IMR-90 (cell line): ENCODE results near the gene ST3GAL4. TPM values are rescaled to one million over a fixed set of nuclear protein-coding genes. Genes with fewer than 3 reads are reported as not detected.

Experiments
- ATAC-seq: fragments of 200-7000 bp; cut with Tn5 transposase; 2 replicates; pipeline ENCODE4 v1.9.1; 2020; ENCODE audit warnings: low read depth, mild to moderate bottlenecking, moderate library complexity
- BruUV-seq: library from RNA; stranded (reverse); fragments of 400-500 nt; replicated peaks from 2 replicates; lab custom pipeline; 2021; lab: Mats Ljungman, UMichigan
- CTCF ChIA-PET: fragments of 300-600 bp; formaldehyde crosslinking; extraction: SDS; loops from one replicate; lab custom pipeline; 2021; ENCODE audit warnings: antibody characterized with exemption; lab: Yijun Ruan, JAX
- POLR2A ChIA-PET: fragments of 300-600 bp; sonication (Branson Sonifier 250); formaldehyde crosslinking; loops from one replicate; lab custom pipeline; 2022; ENCODE audit warnings: antibody characterized with exemption; ENCODE audit not compliant: unreplicated experiment; lab: Charles Lee
- DNase-seq: peaks from one replicate; pipeline ENCODE4 v3.0.0; 2013
- H2AFZ ChIP-seq: replicated peaks from 2 replicates; pipeline ENCODE3; 2013; ENCODE audit warnings: low read length, mild to moderate bottlenecking; ENCODE audit not compliant: poor library complexity
- H2AK5ac ChIP-seq: 2 replicates; pipeline ENCODE4 v1.6.1; 2013; ENCODE audit warnings: low read depth, low read length, inconsistent platforms
- H2AK9ac ChIP-seq: replicated peaks from 2 replicates; pipeline ENCODE3; 2013; ENCODE audit warnings: mild to moderate bottlenecking, low read depth, low read length, moderate library complexity; ENCODE audit not compliant: poor library complexity
- H2BK120ac ChIP-seq: 2 replicates; pipeline ENCODE4 v1.6.1; 2013; ENCODE audit warnings: low read depth, low read length, inconsistent platforms
- H2BK15ac ChIP-seq: 3 replicates; pipeline ENCODE4 v1.6.1; 2013; ENCODE audit warnings: low read depth, low read length, inconsistent platforms
- H2BK20ac ChIP-seq: 2 replicates; pipeline ENCODE4 v1.6.1; 2013; ENCODE audit warnings: low read depth, mild to moderate bottlenecking, inconsistent platforms, low read length, moderate library complexity
- H2BK5ac ChIP-seq: 2 replicates; pipeline ENCODE4 v1.6.1; 2013; ENCODE audit warnings: mild to moderate bottlenecking, low read depth, low read length, inconsistent platforms; ENCODE audit not compliant: poor library complexity, severe bottlenecking
- H3K14ac ChIP-seq: replicated peaks from 2 replicates; pipeline ENCODE4 v1.6.1; 2013; ENCODE audit warnings: low read depth, low read length, inconsistent platforms
- H3K18ac ChIP-seq: 2 replicates; pipeline ENCODE4 v1.6.1; 2013; ENCODE audit warnings: low read depth, low read length, control low read depth
- H3K23ac ChIP-seq: 2 replicates; pipeline ENCODE4 v1.6.1; 2013; ENCODE audit warnings: low read depth, low read length, inconsistent platforms
- H3K27ac ChIP-seq: 2 replicates; pipeline ENCODE4 v1.5.1; 2013; ENCODE audit warnings: mild to moderate bottlenecking, control low read depth, low read length; ENCODE audit not compliant: insufficient read depth
- H3K27me3 ChIP-seq: 2 replicates; pipeline ENCODE4 v1.6.1; 2013; ENCODE audit warnings: low read length; ENCODE audit not compliant: control insufficient read depth, insufficient read depth
- H3K36me3 ChIP-seq: 2 replicates; pipeline ENCODE4 v1.6.1; 2013; ENCODE audit warnings: low read length, mixed read lengths; ENCODE audit not compliant: control insufficient read depth, insufficient read depth
- H3K4ac ChIP-seq: 2 replicates; pipeline ENCODE4 v1.6.1; 2013; ENCODE audit warnings: low read depth, low read length, inconsistent platforms
- H3K4me1 ChIP-seq: 2 replicates; pipeline ENCODE4 v1.6.1; 2013; ENCODE audit warnings: low read length, mixed read lengths; ENCODE audit not compliant: control insufficient read depth, insufficient read depth
- H3K4me2 ChIP-seq: 2 replicates; pipeline ENCODE4 v1.6.1; 2013; ENCODE audit warnings: low read depth, mild to moderate bottlenecking, control low read depth, low read length, moderate library complexity
- H3K4me3 ChIP-seq: 2 replicates; pipeline ENCODE4 v1.5.1; 2013; ENCODE audit warnings: low read depth, mild to moderate bottlenecking, control low read depth, low read length, moderate library complexity; ENCODE audit not compliant: insufficient read depth
- H3K56ac ChIP-seq: 2 replicates; pipeline ENCODE4 v1.6.1; 2013; ENCODE audit warnings: low read length, inconsistent platforms; ENCODE audit not compliant: insufficient read depth; ENCODE audit errors: extremely low read depth
- H3K79me1 ChIP-seq, 2 experiments: 2 replicates each; pipeline ENCODE4 v1.6.1; 2013; ENCODE audit warnings: low read length in 2 of 2, inconsistent platforms in 1 of 2, low read depth in 1 of 2
- H3K9ac ChIP-seq: 2 replicates; pipeline ENCODE4 v1.6.1; 2013; ENCODE audit warnings: low read depth, low read length, control low read depth
- H3K9me1 ChIP-seq: 2 replicates; pipeline ENCODE4 v1.6.1; 2013; ENCODE audit warnings: low read length, inconsistent platforms; ENCODE audit not compliant: insufficient read depth
- H3K9me3 ChIP-seq: 2 replicates; pipeline ENCODE4 v1.6.1; 2013; ENCODE audit warnings: low read length; ENCODE audit not compliant: control insufficient read depth, insufficient read depth
- H4K20me1 ChIP-seq: 2 replicates; pipeline ENCODE4 v1.6.1; 2013; ENCODE audit warnings: low read length, inconsistent platforms; ENCODE audit not compliant: insufficient read depth
- H4K5ac ChIP-seq: 2 replicates; pipeline ENCODE4 v1.6.1; 2013; ENCODE audit warnings: mild to moderate bottlenecking, low read depth, low read length, control low read depth
- H4K8ac ChIP-seq, 2 experiments: 2 replicates each; pipeline ENCODE4 v1.6.1; 2013; ENCODE audit warnings: low read depth in 2 of 2, low read length in 2 of 2, control low read depth in 1 of 2, inconsistent platforms in 1 of 2
- H4K91ac ChIP-seq: 2 replicates; pipeline ENCODE4 v1.6.1; 2013; ENCODE audit warnings: low read depth, low read length, inconsistent platforms; ENCODE audit not compliant: insufficient read depth
- BHLHE40 ChIP-seq: fragments of 150-350 bp; IDR thresholded peaks from 2 replicates; pipeline ENCODE4 v1.6.1; 2016; ENCODE audit warnings: mild to moderate bottlenecking, low read depth, low read length
- CHD1 ChIP-seq: IDR thresholded peaks from 2 replicates; pipeline ENCODE4 v1.6.1; 2012; ENCODE audit warnings: low read depth, low read length, improper control_type of control experiment
- FOS ChIP-seq: fragments of 150-350 bp; IDR thresholded peaks from 2 replicates; pipeline ENCODE4 v1.6.1; 2016; ENCODE audit warnings: low read depth, low read length
- MAFK ChIP-seq: IDR thresholded peaks from 2 replicates; pipeline ENCODE4 v1.6.1; 2012; ENCODE audit warnings: low read depth, low read length, improper control_type of control experiment
- MAZ ChIP-seq: IDR thresholded peaks from 2 replicates; pipeline ENCODE4 v1.6.1; 2012; ENCODE audit warnings: low read depth, mild to moderate bottlenecking, low read length, improper control_type of control experiment, moderate library complexity, borderline replicate concordance
- MXI1 ChIP-seq: IDR thresholded peaks from 2 replicates; pipeline ENCODE4 v1.6.1; 2012; ENCODE audit warnings: low read depth, mild to moderate bottlenecking, low read length, moderate library complexity, borderline replicate concordance
- RCOR1 ChIP-seq: IDR thresholded peaks from 2 replicates; pipeline ENCODE4 v1.6.1; 2012; ENCODE audit warnings: mild to moderate bottlenecking, low read length, improper control_type of control experiment; ENCODE audit not compliant: insufficient replicate concordance
- WGBS, 2 experiments: methylation state at CpG; one replicate each; pipeline versions ENCODE4 v1.1.5 to v1.1.7; 2013; ENCODE audit warnings: missing lambda C conversion rate in 2 of 2; ENCODE audit not compliant: insufficient read length in 1 of 2; ENCODE audit errors: extremely low coverage in 2 of 2; 5-methylcytosine and 5-hydroxymethylcytosine counted together
- dilution Hi-C: fragments of 300-500 bp; cut with HindIII; formaldehyde crosslinking; loops from one replicate; pipeline ENCODE4 v1.14.3; 2018; ENCODE audit warnings: low sequenced_read_pairs; ENCODE audit not compliant: unreplicated experiment
- in situ Hi-C: fragments of 300-500 bp; cut with MboI; formaldehyde crosslinking; loops from 3 replicates; pipeline ENCODE4 v1.14.3; 2019; ENCODE audit warnings: low sequenced_read_pairs, inconsistent platforms, mixed read lengths
- intact Hi-C: fragments of 100-400 bp; cut with micrococcal nuclease; formaldehyde crosslinking; loops from 2 replicates; pipeline ENCODE4 v1.10.0; 2022
- polyA plus RNA-seq, 3 experiments: library from polyadenylated mRNA; depleted of rRNA; stranded (reverse); fragments of >200 nt; gene quantifications; 2 replicates each; pipeline ENCODE4 v1.2.3, GENCODE V29; 2012; ENCODE audit warnings: low replicate concordance in 1 of 3
- total RNA-seq: library from RNA; depleted of rRNA; stranded (reverse); fragments of >200 nt; gene quantifications from 2 replicates; pipeline ENCODE4 v1.2.3, GENCODE V29; 2012
- TF ChIP-seq, protein P1 (sequence below): conservative IDR thresholded peaks from 2 replicates; pipeline ENCODE4 v1.5.1; 2012; ENCODE audit warnings: mild to moderate bottlenecking, low read depth, low read length, improper control_type of control experiment
- TF ChIP-seq, protein P2 (sequence below): fragments of 150-350 bp; IDR thresholded peaks from 2 replicates; pipeline ENCODE4 v1.6.1; 2016; ENCODE audit warnings: low read depth, mild to moderate bottlenecking, low read length, moderate library complexity, borderline replicate concordance
- TF ChIP-seq, protein P3 (sequence below): fragments of 150-350 bp; IDR thresholded peaks from 2 replicates; pipeline ENCODE4 v1.6.1; 2017; ENCODE audit warnings: mild to moderate bottlenecking, antibody characterized with exemption, low read length, low read depth

The ST3GAL4 gene
- total and polyA plus RNA-seq, 2 of the 4 experiments (the other 2 are of a cell fraction): 17.0 to 19.7 TPM

DNA sequence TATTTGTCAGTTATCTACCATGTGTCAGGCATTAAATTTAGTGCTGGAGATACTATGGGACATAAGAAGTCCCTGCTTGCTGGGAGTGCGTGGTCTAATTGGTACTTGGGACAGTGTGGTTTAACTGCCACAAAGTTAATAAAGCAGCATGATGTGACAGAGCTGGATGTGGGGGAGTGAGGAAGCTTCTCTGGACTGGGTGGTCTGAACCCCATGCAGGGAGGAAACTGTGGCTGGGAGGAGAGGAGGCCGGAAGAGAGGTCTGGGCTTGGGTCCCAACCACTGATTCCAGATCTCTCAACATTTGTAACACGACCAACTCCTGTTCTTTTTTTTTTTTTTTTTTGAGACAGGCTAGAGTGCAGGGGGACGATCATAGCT, 37.1 kb downstream of the ST3GAL4 start:
- dilution Hi-C loops (no loop called here), in situ Hi-C loops (no loop called here), intact Hi-C loops (no loop called here)
- Histone ChIP-seq H2BK5ac (no peak overlapping the region), H2AFZ (no peak overlapping the region), H4K5ac (no peak overlapping the region), H2AK5ac (no peak overlapping the region), H3K9me1 (no peaks in the 10 kb centered on the region), H3K23ac (no peak overlapping the region), H3K36me3 (no peaks in the 10 kb centered on the region), H2BK120ac (no peak overlapping the region), H3K4ac (no peak overlapping the region), H2AK9ac (no peak overlapping the region), H2BK15ac (no peak overlapping the region), H4K8ac (no peak overlapping the region), H3K9ac (no peak overlapping the region), H3K27me3 (no peaks in the 10 kb centered on the region), H3K4me3 (no peak overlapping the region), H3K4me2 (no peak overlapping the region), H2BK20ac (no peak overlapping the region), H3K79me1 (peaks cover 3 to 13% of the 10 kb centered on the region in 2 experiments; a peak in 3 of 4 replicates), H4K20me1 (no peaks in the 10 kb centered on the region), H4K91ac (no peak overlapping the region), H3K56ac (no peak overlapping the region), H3K4me1 (peaks cover 5% of the 10 kb centered on the region; the same call in 1 of the 2 replicates), H3K9me3 (no peaks in the 10 kb centered on the region), H3K14ac (no peak overlapping the region), H3K18ac (no peak overlapping the region), H3K27ac (no peak overlapping the region)
- ChIA-PET POLR2A (no interaction called here), CTCF (no interaction called here)
- no CpG with 5 or more reads among the region's 4 CpGs for WGBS, 2 experiments
- TF ChIP-seq, protein P1, sequence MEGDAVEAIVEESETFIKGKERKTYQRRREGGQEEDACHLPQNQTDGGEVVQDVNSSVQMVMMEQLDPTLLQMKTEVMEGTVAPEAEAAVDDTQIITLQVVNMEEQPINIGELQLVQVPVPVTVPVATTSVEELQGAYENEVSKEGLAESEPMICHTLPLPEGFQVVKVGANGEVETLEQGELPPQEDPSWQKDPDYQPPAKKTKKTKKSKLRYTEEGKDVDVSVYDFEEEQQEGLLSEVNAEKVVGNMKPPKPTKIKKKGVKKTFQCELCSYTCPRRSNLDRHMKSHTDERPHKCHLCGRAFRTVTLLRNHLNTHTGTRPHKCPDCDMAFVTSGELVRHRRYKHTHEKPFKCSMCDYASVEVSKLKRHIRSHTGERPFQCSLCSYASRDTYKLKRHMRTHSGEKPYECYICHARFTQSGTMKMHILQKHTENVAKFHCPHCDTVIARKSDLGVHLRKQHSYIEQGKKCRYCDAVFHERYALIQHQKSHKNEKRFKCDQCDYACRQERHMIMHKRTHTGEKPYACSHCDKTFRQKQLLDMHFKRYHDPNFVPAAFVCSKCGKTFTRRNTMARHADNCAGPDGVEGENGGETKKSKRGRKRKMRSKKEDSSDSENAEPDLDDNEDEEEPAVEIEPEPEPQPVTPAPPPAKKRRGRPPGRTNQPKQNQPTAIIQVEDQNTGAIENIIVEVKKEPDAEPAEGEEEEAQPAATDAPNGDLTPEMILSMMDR: no peak
- no peak for TF ChIP-seq CHD1
- TF ChIP-seq, protein P2, sequence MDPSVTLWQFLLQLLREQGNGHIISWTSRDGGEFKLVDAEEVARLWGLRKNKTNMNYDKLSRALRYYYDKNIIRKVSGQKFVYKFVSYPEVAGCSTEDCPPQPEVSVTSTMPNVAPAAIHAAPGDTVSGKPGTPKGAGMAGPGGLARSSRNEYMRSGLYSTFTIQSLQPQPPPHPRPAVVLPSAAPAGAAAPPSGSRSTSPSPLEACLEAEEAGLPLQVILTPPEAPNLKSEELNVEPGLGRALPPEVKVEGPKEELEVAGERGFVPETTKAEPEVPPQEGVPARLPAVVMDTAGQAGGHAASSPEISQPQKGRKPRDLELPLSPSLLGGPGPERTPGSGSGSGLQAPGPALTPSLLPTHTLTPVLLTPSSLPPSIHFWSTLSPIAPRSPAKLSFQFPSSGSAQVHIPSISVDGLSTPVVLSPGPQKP: no peak
- no peak for TF ChIP-seq BHLHE40
- TF ChIP-seq MAZ: no peak
- no peak for TF ChIP-seq RCOR1
- TF ChIP-seq MAFK: no peak
- TF ChIP-seq, protein P3, sequence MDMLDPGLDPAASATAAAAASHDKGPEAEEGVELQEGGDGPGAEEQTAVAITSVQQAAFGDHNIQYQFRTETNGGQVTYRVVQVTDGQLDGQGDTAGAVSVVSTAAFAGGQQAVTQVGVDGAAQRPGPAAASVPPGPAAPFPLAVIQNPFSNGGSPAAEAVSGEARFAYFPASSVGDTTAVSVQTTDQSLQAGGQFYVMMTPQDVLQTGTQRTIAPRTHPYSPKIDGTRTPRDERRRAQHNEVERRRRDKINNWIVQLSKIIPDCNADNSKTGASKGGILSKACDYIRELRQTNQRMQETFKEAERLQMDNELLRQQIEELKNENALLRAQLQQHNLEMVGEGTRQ: no peak
- TF ChIP-seq MXI1: no peak
- TF ChIP-seq FOS: no peak
- ATAC-seq (no peak), DNase-seq (no peak)
- BruUV-seq: no TSS peak
